ENCODE results near the gene RAI2. TPM values are rescaled to one million over a fixed set of nuclear protein-coding genes. Genes with fewer than 3 reads are reported as not detected.

Gene RAI2
- total and polyA plus RNA-seq, 8 donors: 14.9 to 20.6 (median 16.9) TPM

- intact Hi-C loops (cut with DNase I): no loop called here
- no peak for ATAC-seq
- Histone ChIP-seq H3K4me3 (no peak overlapping the region), H3K4me1 (no peaks in the 10 kb centered on the region), H3K9me3 (no peaks in the 10 kb centered on the region), H3K36me3 (no peaks in the 10 kb centered on the region), H3K27ac (no peak overlapping the region), H3K27me3 (no peaks in the 10 kb centered on the region)
- TF ChIP-seq, protein P1, sequence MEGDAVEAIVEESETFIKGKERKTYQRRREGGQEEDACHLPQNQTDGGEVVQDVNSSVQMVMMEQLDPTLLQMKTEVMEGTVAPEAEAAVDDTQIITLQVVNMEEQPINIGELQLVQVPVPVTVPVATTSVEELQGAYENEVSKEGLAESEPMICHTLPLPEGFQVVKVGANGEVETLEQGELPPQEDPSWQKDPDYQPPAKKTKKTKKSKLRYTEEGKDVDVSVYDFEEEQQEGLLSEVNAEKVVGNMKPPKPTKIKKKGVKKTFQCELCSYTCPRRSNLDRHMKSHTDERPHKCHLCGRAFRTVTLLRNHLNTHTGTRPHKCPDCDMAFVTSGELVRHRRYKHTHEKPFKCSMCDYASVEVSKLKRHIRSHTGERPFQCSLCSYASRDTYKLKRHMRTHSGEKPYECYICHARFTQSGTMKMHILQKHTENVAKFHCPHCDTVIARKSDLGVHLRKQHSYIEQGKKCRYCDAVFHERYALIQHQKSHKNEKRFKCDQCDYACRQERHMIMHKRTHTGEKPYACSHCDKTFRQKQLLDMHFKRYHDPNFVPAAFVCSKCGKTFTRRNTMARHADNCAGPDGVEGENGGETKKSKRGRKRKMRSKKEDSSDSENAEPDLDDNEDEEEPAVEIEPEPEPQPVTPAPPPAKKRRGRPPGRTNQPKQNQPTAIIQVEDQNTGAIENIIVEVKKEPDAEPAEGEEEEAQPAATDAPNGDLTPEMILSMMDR (IDR thresholded peaks at IDR 0.05): no peak
- DNase-seq: no peak
Measured at GRCh38 chrX:17876135-17876534, 15.0 kb upstream of the RAI2 start.

DNA sequence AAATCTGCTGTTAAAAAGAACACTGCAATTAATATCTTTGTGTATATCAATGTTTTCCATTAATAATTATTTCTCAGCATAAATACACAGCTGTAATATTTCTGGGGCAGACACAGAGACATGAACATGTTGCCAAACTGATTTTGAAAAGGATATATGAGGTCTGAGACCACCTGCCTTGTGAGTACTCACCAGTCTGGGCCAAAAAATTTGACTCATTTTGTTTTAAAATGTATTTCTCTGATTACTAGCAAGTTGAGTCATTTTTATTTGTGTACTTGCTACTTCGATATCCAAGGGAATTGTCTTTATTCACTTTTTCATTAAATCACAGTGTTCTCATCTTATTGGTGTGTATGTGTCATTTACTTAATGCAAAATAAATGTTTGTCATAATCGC, 8.5 kb upstream of the RAI2 start:
- TF ChIP-seq, protein P1 (IDR thresholded peaks at IDR 0.05): no peak
- no peak for ATAC-seq

DNA sequence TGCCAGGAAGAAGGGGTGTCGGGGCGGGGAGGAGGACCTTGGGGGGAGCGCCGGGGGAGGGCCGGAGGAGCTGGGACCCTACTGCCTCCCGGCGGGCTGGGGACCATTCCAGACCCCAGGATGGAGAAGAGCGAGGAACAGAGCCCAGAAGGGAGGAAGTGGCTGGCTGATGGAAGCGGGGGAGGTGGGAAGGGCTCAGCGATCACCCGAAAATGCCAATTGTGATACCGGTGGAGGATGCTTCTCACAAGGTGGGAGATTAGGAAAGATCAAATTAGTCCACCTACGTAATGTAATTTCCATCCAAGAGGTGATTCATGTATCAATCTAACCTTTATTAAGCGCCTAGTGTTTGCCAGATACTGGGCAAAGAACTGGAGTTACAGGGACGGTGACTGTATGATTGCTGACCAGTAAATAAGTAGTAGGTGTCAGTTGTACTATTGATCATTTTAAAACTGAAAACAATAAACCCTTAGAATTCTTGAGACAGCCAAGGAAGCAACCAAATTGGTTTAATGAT, 452 bp upstream of the RAI2 start:
- DNase-seq: no peak
- H3K9me3 ChIP-seq: no peaks in the 10 kb centered on the region
- H3K4me3 ChIP-seq: peak overlapping the region in 1 of 2 donors; percentile 33
- intact Hi-C loops (cut with DNase I): no loop called here
- TF ChIP-seq, protein P1 (IDR thresholded peaks at IDR 0.05): no peak
- ATAC-seq: no peak
- H3K27me3 ChIP-seq: peaks cover 4 to 40% of the 10 kb centered on the region in 2 donors
- no peaks in the 10 kb centered on the region for H3K4me1 ChIP-seq
- no peak overlapping the region for H3K27ac ChIP-seq
- H3K36me3 ChIP-seq: no peaks in the 10 kb centered on the region

More for the DNA sequence above, 8.5 kb upstream of the RAI2 start:
- Histone ChIP-seq H3K4me3 (no peak overlapping the region), H3K4me1 (no peaks in the 10 kb centered on the region), H3K9me3 (no peaks in the 10 kb centered on the region), H3K27ac (no peak overlapping the region), H3K27me3 (no peaks in the 10 kb centered on the region), H3K36me3 (no peaks in the 10 kb centered on the region)
- intact Hi-C loops (cut with DNase I): no loop called here
- DNase-seq: no peak

- Histone ChIP-seq H3K27ac (peak overlapping the region; percentile 59 to 73), H3K36me3 (no peaks in the 10 kb centered on the region), H3K27me3 (peaks cover 4 to 40% of the 10 kb centered on the region in 2 donors), H3K4me1 (no peaks in the 10 kb centered on the region), H3K9me3 (no peaks in the 10 kb centered on the region), H3K4me3 (peak overlapping the region; percentile 37 to 49)
- ATAC-seq: peak; percentile 4
- TF ChIP-seq, protein P1 (IDR thresholded peaks at IDR 0.05): no peak
- intact Hi-C loops (cut with DNase I): no loop called here
- peak in 1 of 4 donors; percentile 58 for DNase-seq
Measured at GRCh38 chrX:17860179-17860780, 818 bp downstream of the RAI2 start.

DNA sequence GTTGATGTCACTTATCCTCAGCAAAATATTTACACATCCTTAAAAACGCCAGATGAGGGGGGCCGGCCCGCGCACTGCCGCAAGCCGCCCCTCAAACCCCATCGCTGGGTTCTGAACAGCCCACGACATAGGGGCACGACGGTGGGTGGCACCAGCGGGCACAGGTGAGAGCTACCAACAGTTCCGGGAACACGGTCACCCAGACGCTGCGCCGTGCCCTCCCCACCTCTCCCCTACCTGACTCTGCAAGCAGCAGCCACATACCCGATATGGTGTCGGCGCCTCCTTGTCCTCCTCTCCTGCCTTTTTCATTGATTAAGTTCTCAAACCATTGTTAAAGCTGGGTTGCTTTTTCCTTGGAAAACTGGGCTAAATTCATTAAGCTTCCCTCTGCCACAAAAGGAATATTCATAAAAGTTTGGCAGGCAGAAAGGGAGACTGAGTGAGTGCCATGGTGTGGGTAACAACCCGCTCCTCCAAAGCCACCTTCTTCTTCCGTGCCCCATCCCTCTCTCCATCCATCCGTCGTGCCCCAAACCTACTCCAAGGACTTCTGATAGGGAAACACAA, 1.4 kb downstream of the RAI2 start:
- H3K27ac ChIP-seq: peak overlapping the region; percentile 59 to 73
- TF ChIP-seq, protein P1 (IDR thresholded peaks at IDR 0.05): no peak
- ATAC-seq (peak; percentile 80), DNase-seq (no peak)
- intact Hi-C loops (cut with DNase I): no loop called here
- H3K27me3 ChIP-seq: peaks cover 4 to 40% of the 10 kb centered on the region in 2 donors
- no peaks in the 10 kb centered on the region for H3K9me3 ChIP-seq
- H3K4me3 ChIP-seq: peak overlapping the region; percentile 37 to 49
- H3K4me1 ChIP-seq: no peaks in the 10 kb centered on the region
- no peaks in the 10 kb centered on the region for H3K36me3 ChIP-seq

Measured in left lung (tissue), 10 donors.